Right lobe of liver (tissue), 6 donors: ENCODE data around the gene ABCC1. TPM values are rescaled to one million over a fixed set of nuclear protein-coding genes. Genes with fewer than 3 reads are reported as not detected.

Experiments
- ATAC-seq, 4 donors: fragments of 200-7000 bp; cut with Tn5 transposase; one replicate each; pipeline ENCODE4 v1.9.1; 2020; ENCODE audit warnings: mild to moderate bottlenecking in 4 of 4, moderate library complexity in 4 of 4
- DNase-seq, 3 donors: peaks; one replicate each; pipeline ENCODE4 v3.0.0-alpha.2; 2020
- H3K27ac ChIP-seq, 3 donors: fragments of 200-600 bp; one replicate each; pipeline ENCODE4 v1.8.0; 2022
- H3K27me3 ChIP-seq, 2 donors: fragments of 200-600 bp; one replicate each; pipeline ENCODE4 v1.8.0; 2022
- H3K36me3 ChIP-seq, 4 donors: fragments of 200-600 bp; sonication (generic) in 1 of 4; one replicate each; pipeline versions ENCODE4 v1.5.1 to v1.8.0; 2017 to 2022; ENCODE audit warnings: control low read depth in 1 of 4
- H3K4me1 ChIP-seq, 4 donors: fragments of 200-600 bp; sonication (generic) in 1 of 4; one replicate each; pipeline versions ENCODE4 v1.5.1 to v1.8.0; 2017 to 2022; ENCODE audit warnings: control low read depth in 1 of 4
- H3K4me3 ChIP-seq, 3 donors: fragments of 200-600 bp; one replicate each; pipeline ENCODE4 v1.8.0; 2022
- H3K9me3 ChIP-seq, 4 donors: fragments of 200-600 bp; sonication (generic) in 1 of 4; one replicate each; pipeline versions ENCODE4 v1.5.1 to v1.8.0; 2017 to 2022; ENCODE audit warnings: control low read depth in 1 of 4
- POLR2A ChIP-seq: fragments of 450-650 bp; IDR thresholded peaks from one replicate; pipeline ENCODE4 v1.6.1; 2017; ENCODE audit warnings: antibody characterized with exemption, mild to moderate bottlenecking
- WGBS: methylation state at CpG from one replicate; pipeline ENCODE4 v1.1.6; 2018; ENCODE audit warnings: low coverage, low lambda C conversion rate; ENCODE audit not compliant: insufficient coverage; ENCODE audit errors: missing lambda C conversion rate; 5-methylcytosine and 5-hydroxymethylcytosine counted together
- intact Hi-C, 2 donors: fragments of 100-400 bp; cut with DNase I; formaldehyde crosslinking; loops; one replicate each; pipeline versions ENCODE4 v1.11.2 to v1.14.1; 2022
- total RNA-seq, 6 experiments: library from RNA; depleted of rRNA in 2 of 6; stranded (reverse); fragments of >200 nt in 2 of 6; fragmentation: NEBNext Ultra II Directional in 3 of 6; extraction: Animal tissue kit (Norgen Biotek cat#: 25700) in 3 of 6; gene quantifications; one replicate each; pipeline versions ENCODE4 v1.1.0 to v1.2.4, GENCODE V29; 2016 to 2023
- TF ChIP-seq, protein P1 (sequence below), 4 donors: fragments of 200-600 bp in 3 of 4; fragments of 450-650 bp in 1 of 4; IDR thresholded peaks; one replicate each; pipeline versions ENCODE4 v1.5.1 to v1.8.0; 2016 to 2022; ENCODE audit warnings: antibody characterized with exemption in 4 of 4, mild to moderate bottlenecking in 2 of 4
- donor health status: DM: no; HTN: yes; CAD: no.
- donor health status: DM: no; HTN: no; CAD: no.
- donor health status: DM: no; HTN: no; CAD: no.
- donor health status: DM: no; HTN: yes; CAD: no.
- donor health status: DM: no; HTN: yes; CAD: no.

Gene ABCC1
- total RNA-seq, 6 experiments from 2014 or later = 1.9 to 6.7 (median 4.1) TPM

GRCh38 chr16:16131659-16132058, 182.2 kb downstream of the ABCC1 start:
- Histone ChIP-seq H3K4me3 (no peak overlapping the region), H3K27ac (no peak overlapping the region), H3K9me3 (no peaks in the 10 kb centered on the region), H3K4me1 (no peaks in the 10 kb centered on the region), H3K27me3 (no peaks in the 10 kb centered on the region), H3K36me3 (peaks cover 0 to 5% (median 0%) of the 10 kb centered on the region in 4 donors)
- TF ChIP-seq POLR2A = no peak
- TF ChIP-seq, protein P1, sequence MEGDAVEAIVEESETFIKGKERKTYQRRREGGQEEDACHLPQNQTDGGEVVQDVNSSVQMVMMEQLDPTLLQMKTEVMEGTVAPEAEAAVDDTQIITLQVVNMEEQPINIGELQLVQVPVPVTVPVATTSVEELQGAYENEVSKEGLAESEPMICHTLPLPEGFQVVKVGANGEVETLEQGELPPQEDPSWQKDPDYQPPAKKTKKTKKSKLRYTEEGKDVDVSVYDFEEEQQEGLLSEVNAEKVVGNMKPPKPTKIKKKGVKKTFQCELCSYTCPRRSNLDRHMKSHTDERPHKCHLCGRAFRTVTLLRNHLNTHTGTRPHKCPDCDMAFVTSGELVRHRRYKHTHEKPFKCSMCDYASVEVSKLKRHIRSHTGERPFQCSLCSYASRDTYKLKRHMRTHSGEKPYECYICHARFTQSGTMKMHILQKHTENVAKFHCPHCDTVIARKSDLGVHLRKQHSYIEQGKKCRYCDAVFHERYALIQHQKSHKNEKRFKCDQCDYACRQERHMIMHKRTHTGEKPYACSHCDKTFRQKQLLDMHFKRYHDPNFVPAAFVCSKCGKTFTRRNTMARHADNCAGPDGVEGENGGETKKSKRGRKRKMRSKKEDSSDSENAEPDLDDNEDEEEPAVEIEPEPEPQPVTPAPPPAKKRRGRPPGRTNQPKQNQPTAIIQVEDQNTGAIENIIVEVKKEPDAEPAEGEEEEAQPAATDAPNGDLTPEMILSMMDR (IDR thresholded peaks at IDR 0.05) = no peak
- no CpG with 5 or more reads among the region's 15 CpGs for WGBS
- intact Hi-C loops = no loop called here
- ATAC-seq = no peak
- no peak for DNase-seq

DNA sequence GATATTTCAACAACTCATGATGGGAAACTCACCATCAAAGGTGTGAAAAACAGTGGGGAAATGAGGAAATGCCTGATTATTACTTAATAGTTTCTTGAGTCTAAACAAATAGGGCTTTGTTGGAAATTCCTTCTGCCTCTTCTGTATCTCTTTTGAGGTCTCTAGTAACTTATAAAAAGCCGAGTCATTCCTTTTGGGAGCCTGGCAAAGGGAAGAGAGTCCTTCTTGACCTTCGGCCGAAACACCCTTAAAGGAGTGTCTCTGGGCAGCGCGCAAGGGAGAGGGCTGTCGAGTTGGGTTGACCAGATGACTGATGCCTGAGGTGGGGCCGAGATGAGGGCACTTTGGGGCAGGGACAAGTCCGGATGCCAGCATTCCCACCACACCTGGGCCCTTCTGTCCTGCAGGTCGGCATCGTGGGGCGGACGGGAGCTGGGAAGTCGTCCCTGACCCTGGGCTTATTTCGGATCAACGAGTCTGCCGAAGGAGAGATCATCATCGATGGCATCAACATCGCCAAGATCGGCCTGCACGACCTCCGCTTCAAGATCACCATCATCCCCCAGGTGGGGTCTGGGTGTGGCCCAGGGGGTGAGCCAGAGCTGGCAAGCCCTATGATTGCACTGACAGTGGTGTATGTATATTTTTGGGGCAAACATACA, 184.7 kb downstream of the ABCC1 start:
- H3K27me3 ChIP-seq = no peaks in the 10 kb centered on the region
- no peak overlapping the region for H3K4me3 ChIP-seq
- H3K36me3 ChIP-seq = peaks cover 0 to 5% (median 1%) of the 10 kb centered on the region in 4 donors
- DNase-seq (no peak), ATAC-seq (no peak)
- intact Hi-C loops = no loop called here
- 100% methylated on average over 1 of the region's 21 CpGs for WGBS
- no peaks in the 10 kb centered on the region for H3K4me1 ChIP-seq
- H3K27ac ChIP-seq = no peak overlapping the region
- TF ChIP-seq, protein P1 (IDR thresholded peaks at IDR 0.05) = no peak
- no peaks in the 10 kb centered on the region for H3K9me3 ChIP-seq

GRCh38 chr16:16136588-16136987, 187.2 kb downstream of the ABCC1 start:
- TF ChIP-seq POLR2A = no peak
- TF ChIP-seq, protein P1 (IDR thresholded peaks at IDR 0.05) = no peak
- WGBS = 93% methylated on average over 5 of the region's 6 CpGs
- ATAC-seq (no peak), DNase-seq (no peak)
- Histone ChIP-seq H3K27me3 (no peaks in the 10 kb centered on the region), H3K9me3 (no peaks in the 10 kb centered on the region), H3K4me3 (no peak overlapping the region), H3K27ac (no peak overlapping the region), H3K4me1 (no peaks in the 10 kb centered on the region), H3K36me3 (peaks cover 0 to 5% (median 1%) of the 10 kb centered on the region in 4 donors)
- intact Hi-C loops = no loop called here

GRCh38 chr16:16137110-16137509, 187.7 kb downstream of the ABCC1 start:
- TF ChIP-seq, protein P1 (IDR thresholded peaks at IDR 0.05) = no peak
- TF ChIP-seq POLR2A = no peak
- Histone ChIP-seq H3K27ac (no peak overlapping the region), H3K4me1 (no peaks in the 10 kb centered on the region), H3K36me3 (peaks cover 0 to 5% (median 1%) of the 10 kb centered on the region in 4 donors), H3K27me3 (no peaks in the 10 kb centered on the region), H3K9me3 (no peaks in the 10 kb centered on the region), H3K4me3 (no peak overlapping the region)
- DNase-seq (no peak), ATAC-seq (no peak)
- intact Hi-C loops = no loop called here
- WGBS = 57% methylated on average over 4 of the region's 8 CpGs
